Loucy (cell line): ENCODE measurements around the gene KCNMA1.

ENCODE experiments used
- CTCF ChIP-seq: fragments of 200-600 bp; sonication (generic); conservative IDR thresholded peaks from 2 replicates; pipeline ENCODE4 v1.5.1; 2014; ENCODE audit warnings: mild to moderate bottlenecking, antibody characterized with exemption, low read length
- EZH2phosphoT487 ChIP-seq: fragments of 200-600 bp; IDR thresholded peaks from 2 replicates; pipeline ENCODE4 v1.6.1; 2018; ENCODE audit warnings: antibody characterized with exemption, mild to moderate bottlenecking, moderate library complexity, borderline replicate concordance

GRCh38 chr10:77320971-77321471 lies 316.6 kb downstream of the KCNMA1 start:
- no peak for TF ChIP-seq CTCF
- TF ChIP-seq EZH2phosphoT487, result no peak
